Tibial nerve (tissue), 3 donors: ENCODE results near the gene CDC42BPG.

Experiments used
- CTCF ChIP-seq, 5 experiments: fragments of 200-600 bp in 3 of 5; fragments of 450-650 bp in 2 of 5; sonication (generic) in 3 of 5; IDR thresholded peaks; one replicate each; pipeline ENCODE4 v1.5.1; 2016 to 2019; ENCODE audit warnings: antibody characterized with exemption in 5 of 5, mild to moderate bottlenecking in 3 of 5, moderate library complexity in 2 of 5
- POLR2A ChIP-seq, 2 donors: fragments of 450-650 bp; IDR thresholded peaks; one replicate each; pipeline ENCODE4 v1.6.1; 2017; ENCODE audit warnings: antibody characterized with exemption in 2 of 2, mild to moderate bottlenecking in 2 of 2, moderate library complexity in 2 of 2

GRCh38 chr11:64844330-64845128 is at the start of gene CDC42BPG:
- TF ChIP-seq CTCF (IDR thresholded peaks at IDR 0.05): peak; percentile 63 to 78 (median 75)
- TF ChIP-seq POLR2A (IDR thresholded peaks at IDR 0.05): no peak
